HepG2 (cell line): Measurements from ENCODE around the gene LIPT2. TPM values are rescaled to one million over a fixed set of nuclear protein-coding genes. Genes with fewer than 3 reads are reported as not detected.
A peak's percentile ranks its signal among the peaks of the same experiment; 100 is the strongest.

Experiments
- CCDC6 ChIP-seq: sonication (generic); formaldehyde crosslinking; IDR thresholded peaks from 2 replicates; pipeline ENCODE4 v1.8.1; 2022; ENCODE audit warnings: mild to moderate bottlenecking, missing genetic modification reagents, moderate library complexity
- EHMT2 ChIP-seq: fragments of 200-600 bp; sonication (generic); IDR thresholded peaks from 2 replicates; pipeline ENCODE4 v1.7.0; 2017; ENCODE audit warnings: antibody characterized with exemption, low read depth, low read length, borderline replicate concordance
- NBN ChIP-seq: fragments of 450-650 bp; conservative IDR thresholded peaks from 2 replicates; pipeline ENCODE4 v1.6.1; 2017
- SRF ChIP-seq: IDR thresholded peaks from 2 replicates; pipeline ENCODE4 v1.6.1; 2011; ENCODE audit warnings: mild to moderate bottlenecking, low read depth, low read length, moderate library complexity
- ZFP90 ChIP-seq: sonication (generic); formaldehyde crosslinking; IDR thresholded peaks from 2 replicates; pipeline ENCODE4 v1.8.0; 2022; ENCODE audit warnings: missing genetic modification reagents, mild to moderate bottlenecking, inconsistent platforms, borderline replicate concordance
- ZNF749 ChIP-seq: sonication (generic); formaldehyde crosslinking; IDR thresholded peaks from 2 replicates; pipeline ENCODE4 v1.8.0; 2022; ENCODE audit warnings: mild to moderate bottlenecking, missing genetic modification reagents, moderate library complexity, borderline replicate concordance
- polyA plus RNA-seq, 8 experiments: library from polyadenylated mRNA; depleted of rRNA in 3 of 8; stranded (reverse) in 7 of 8; unstranded in 1 of 8; fragments of >200 nt; fragmentation: Illumina TruSeq in 4 of 8; extraction: Trizol in 4 of 8; gene quantifications; 2 replicates each; pipeline versions ENCODE4 v1.2.1 to v1.2.3, GENCODE V29; 2011 to 2016; ENCODE audit warnings: low read depth in 4 of 8, missing spikeins in 1 of 8, mixed read lengths in 1 of 8; ENCODE audit not compliant: insufficient read depth in 1 of 8
- total RNA-seq, 5 experiments: library from RNA; depleted of rRNA; stranded (reverse); fragments of >200 nt; fragmentation: Illumina TruSeq; extraction: Trizol; gene quantifications; 2 replicates each; pipeline ENCODE4 v1.2.3, GENCODE V29; 2016; ENCODE audit warnings: low read depth in 1 of 5
- TF ChIP-seq, protein P1 (sequence below): IDR thresholded peaks from 2 replicates; pipeline ENCODE4 v1.6.1; 2012; ENCODE audit warnings: low read length, improper control_type of control experiment
- TF ChIP-seq, protein P2 (sequence below): sonication (generic); formaldehyde crosslinking; IDR thresholded peaks from 2 replicates; pipeline ENCODE4 v1.5.0; 2020; ENCODE audit warnings: mild to moderate bottlenecking, missing genetic modification reagents
- TF ChIP-seq, protein P3 (sequence below): sonication (generic); formaldehyde crosslinking; IDR thresholded peaks from 2 replicates; pipeline ENCODE4 v1.8.1; 2023; ENCODE audit warnings: mild to moderate bottlenecking, inconsistent platforms, moderate library complexity, missing genetic modification reagents, borderline replicate concordance
- TF ChIP-seq, protein P4 (sequence below): sonication (generic); formaldehyde crosslinking; IDR thresholded peaks from 2 replicates; pipeline ENCODE4 v1.4.0; 2020; ENCODE audit warnings: mild to moderate bottlenecking, missing genetic modification reagents
- TF ChIP-seq, protein P5 (sequence below): sonication (generic); formaldehyde crosslinking; IDR thresholded peaks from 2 replicates; pipeline ENCODE4 v1.4.0; 2020; ENCODE audit warnings: mild to moderate bottlenecking, low read depth, missing genetic modification reagents
- TF ChIP-seq, protein P6 (sequence below): sonication (generic); formaldehyde crosslinking; IDR thresholded peaks from 2 replicates; pipeline ENCODE4 v1.5.0; 2020; ENCODE audit warnings: missing genetic modification reagents, mild to moderate bottlenecking, borderline replicate concordance

Gene LIPT2
- total and polyA plus RNA-seq, 2 of the 13 experiments (the other 11 are each of a cell fraction or from before 2014, with no cell fraction given) = 3.0 to 5.6 TPM

DNA sequence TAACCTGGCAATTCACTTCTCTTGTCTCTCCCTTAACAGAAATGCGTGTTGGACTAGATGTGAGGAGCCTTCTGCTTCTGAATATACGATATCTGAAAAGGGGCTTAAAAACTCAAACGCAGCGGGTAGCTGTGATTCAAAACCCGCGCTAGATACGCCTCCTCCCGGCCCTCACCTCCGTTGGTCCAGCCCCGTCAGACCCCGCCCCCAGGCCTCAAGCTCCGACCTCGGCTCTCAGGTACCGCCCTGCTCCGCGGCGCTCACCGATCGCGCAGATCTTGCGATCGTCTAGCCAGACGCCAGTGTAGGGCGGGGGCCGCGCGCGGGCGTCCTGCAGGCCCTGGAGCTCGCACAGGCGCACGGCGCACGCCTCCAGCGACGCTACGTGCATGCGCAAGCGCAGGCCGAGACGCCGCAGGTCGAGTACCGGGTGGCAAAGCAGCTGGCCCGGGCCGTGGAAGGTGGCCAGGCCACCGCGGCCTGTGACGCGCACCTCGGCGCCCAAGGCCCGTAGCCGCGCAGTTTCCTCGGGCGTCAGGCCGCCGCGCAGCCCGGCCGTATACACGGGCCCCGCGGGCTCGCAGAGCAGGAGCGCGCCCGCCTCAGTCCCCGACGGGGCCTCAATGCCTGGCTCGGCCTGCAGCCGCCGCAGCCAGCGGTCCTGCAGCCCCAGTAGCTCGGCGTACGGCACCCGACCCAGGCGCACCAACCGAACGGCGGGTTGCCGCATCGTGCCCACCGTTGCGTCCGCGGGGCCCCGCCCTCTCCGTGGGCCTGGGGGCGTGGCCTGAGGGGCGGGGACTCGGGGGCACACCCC lies at the start of gene LIPT2 (continued):
- TF ChIP-seq, protein P1, sequence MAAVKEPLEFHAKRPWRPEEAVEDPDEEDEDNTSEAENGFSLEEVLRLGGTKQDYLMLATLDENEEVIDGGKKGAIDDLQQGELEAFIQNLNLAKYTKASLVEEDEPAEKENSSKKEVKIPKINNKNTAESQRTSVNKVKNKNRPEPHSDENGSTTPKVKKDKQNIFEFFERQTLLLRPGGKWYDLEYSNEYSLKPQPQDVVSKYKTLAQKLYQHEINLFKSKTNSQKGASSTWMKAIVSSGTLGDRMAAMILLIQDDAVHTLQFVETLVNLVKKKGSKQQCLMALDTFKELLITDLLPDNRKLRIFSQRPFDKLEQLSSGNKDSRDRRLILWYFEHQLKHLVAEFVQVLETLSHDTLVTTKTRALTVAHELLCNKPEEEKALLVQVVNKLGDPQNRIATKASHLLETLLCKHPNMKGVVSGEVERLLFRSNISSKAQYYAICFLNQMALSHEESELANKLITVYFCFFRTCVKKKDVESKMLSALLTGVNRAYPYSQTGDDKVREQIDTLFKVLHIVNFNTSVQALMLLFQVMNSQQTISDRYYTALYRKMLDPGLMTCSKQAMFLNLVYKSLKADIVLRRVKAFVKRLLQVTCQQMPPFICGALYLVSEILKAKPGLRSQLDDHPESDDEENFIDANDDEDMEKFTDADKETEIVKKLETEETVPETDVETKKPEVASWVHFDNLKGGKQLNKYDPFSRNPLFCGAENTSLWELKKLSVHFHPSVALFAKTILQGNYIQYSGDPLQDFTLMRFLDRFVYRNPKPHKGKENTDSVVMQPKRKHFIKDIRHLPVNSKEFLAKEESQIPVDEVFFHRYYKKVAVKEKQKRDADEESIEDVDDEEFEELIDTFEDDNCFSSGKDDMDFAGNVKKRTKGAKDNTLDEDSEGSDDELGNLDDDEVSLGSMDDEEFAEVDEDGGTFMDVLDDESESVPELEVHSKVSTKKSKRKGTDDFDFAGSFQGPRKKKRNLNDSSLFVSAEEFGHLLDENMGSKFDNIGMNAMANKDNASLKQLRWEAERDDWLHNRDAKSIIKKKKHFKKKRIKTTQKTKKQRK = no peak
- no peak for TF ChIP-seq SRF
- TF ChIP-seq, protein P2, sequence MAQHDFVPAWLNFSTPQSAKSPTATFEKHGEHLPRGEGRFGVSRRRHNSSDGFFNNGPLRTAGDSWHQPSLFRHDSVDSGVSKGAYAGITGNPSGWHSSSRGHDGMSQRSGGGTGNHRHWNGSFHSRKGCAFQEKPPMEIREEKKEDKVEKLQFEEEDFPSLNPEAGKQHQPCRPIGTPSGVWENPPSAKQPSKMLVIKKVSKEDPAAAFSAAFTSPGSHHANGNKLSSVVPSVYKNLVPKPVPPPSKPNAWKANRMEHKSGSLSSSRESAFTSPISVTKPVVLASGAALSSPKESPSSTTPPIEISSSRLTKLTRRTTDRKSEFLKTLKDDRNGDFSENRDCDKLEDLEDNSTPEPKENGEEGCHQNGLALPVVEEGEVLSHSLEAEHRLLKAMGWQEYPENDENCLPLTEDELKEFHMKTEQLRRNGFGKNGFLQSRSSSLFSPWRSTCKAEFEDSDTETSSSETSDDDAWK = no peak
- TF ChIP-seq, protein P3, sequence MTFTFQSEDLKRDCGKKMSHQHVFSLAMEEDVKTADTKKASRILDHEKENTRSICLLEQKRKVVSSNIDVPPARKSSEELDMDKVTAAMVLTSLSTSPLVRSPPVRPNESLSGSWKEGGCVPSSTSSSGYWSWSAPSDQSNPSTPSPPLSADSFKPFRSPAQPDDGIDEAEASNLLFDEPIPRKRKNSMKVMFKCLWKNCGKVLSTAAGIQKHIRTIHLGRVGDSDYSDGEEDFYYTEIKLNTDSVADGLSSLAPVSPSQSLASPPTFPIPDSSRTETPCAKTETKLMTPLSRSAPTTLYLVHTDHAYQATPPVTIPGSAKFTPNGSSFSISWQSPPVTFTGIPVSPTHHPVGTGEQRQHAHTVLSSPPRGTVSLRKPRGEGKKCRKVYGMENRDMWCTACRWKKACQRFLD = peak; percentile 69; the same call in 1 of the 2 replicates
- TF ChIP-seq, protein P4, sequence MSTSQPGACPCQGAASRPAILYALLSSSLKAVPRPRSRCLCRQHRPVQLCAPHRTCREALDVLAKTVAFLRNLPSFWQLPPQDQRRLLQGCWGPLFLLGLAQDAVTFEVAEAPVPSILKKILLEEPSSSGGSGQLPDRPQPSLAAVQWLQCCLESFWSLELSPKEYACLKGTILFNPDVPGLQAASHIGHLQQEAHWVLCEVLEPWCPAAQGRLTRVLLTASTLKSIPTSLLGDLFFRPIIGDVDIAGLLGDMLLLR (CRISPR knock-in tag) = peak; percentile 88; the same call in 1 of the 2 replicates
- TF ChIP-seq NBN = no peak
- TF ChIP-seq CCDC6 (CRISPR knock-in tag) = peak; percentile 94
- TF ChIP-seq ZFP90 (CRISPR knock-in tag) = peak; percentile 56; the same call in 1 of the 2 replicates
- TF ChIP-seq, protein P5, sequence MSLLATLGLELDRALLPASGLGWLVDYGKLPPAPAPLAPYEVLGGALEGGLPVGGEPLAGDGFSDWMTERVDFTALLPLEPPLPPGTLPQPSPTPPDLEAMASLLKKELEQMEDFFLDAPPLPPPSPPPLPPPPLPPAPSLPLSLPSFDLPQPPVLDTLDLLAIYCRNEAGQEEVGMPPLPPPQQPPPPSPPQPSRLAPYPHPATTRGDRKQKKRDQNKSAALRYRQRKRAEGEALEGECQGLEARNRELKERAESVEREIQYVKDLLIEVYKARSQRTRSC = no peak
- no peak for TF ChIP-seq ZNF749 (CRISPR knock-in tag)
- TF ChIP-seq, protein P6, sequence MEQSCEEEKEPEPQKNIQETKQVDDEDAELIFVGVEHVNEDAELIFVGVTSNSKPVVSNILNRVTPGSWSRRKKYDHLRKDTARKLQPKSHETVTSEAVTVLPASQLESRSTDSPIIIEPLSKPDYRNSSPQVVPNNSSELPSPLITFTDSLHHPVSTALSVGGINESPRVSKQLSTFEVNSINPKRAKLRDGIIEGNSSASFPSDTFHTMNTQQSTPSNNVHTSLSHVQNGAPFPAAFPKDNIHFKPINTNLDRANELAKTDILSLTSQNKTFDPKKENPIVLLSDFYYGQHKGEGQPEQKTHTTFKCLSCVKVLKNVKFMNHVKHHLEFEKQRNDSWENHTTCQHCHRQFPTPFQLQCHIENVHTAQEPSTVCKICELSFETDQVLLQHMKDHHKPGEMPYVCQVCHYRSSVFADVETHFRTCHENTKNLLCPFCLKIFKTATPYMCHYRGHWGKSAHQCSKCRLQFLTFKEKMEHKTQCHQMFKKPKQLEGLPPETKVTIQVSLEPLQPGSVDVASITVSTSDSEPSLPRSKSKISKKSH (CRISPR knock-in tag) = peak; percentile 92; the same call in 1 of the 2 replicates
- no peak for TF ChIP-seq EHMT2
